ENCODE measurements around the gene ACTR1A.

ACTR1A gene

DNA sequence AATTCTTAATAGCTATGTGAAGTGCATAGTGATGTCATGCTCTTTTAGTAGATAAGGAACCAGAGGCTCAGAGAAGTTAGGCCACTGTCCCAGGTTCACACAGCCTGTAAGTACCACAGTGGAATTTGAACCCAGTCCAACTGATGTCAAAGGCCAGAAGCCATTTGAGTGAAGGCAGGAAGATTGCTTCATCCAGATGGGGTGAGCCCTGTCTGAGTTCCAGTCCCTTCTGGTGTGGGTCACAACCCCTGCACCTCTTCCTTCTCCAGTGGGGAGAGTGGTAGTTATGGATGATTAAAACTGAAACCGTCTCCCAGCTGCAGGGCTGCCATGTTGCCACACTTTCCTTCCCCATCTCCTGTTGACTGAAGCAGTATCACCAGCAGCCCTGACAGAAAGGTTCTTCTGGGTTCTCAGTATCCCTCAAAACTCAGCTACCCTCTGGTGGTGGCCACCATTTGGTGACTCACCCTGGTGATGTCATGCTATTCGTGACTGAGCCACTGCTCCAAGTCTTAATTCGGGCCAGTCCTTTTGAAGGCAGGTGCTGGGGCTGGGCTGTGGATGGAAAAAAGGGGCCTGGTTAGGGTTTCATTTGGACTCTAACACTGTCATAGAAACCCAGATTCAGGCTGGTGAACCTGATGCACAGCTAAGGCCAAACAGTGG, 49.7 kb downstream of the ACTR1A start:
- peak; percentile 90 to 94 (median 94) for DNase-seq

DNA sequence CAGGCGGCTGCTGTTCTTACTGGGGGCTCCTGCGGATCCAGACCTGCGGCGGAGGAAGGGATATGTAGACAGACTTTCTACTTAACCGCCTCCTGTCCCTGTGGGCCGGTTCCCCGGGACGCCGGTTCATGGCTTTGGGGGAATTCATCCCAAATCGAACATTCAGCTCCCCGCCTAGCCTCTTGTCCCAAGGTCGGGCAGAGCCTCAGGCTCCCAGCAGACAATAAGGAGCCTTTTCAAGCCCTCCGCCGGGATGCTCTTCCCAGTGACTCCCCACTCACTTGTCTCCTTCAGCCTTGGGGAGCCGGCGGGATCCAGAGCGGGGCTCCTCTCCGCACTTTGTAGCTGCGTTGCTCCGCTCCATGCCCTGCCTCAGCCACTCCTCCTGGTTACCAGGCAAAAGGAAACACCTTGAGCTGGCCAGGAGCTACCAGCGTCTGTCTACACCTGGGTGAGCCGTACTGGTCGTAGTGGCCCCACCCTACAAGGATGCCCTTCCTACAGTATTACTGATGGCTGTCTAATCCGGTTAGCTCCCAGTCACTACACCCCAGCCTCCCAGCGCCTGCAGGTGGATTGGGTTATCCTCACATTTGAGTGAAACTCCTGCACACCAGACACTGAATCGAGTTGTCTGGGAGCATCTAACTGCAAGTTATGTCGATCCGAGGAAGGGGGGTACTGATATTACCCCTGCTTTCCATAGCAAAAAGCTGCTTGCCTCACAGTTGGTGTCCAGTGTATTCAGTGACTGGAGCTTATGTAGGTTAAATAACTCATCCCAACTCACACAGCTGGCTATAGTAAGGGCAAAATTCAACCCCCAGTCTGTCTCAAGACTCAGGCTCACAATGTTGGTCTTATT, 51.2 kb downstream of the ACTR1A start, which contains the start of gene C10orf95:
Gene C10orf95, minus strand, starts transcription at position 439 of the 865 bp plus-strand sequence. CDS start 450 bp downstream, outside the sequence.
- DNase-seq: peak in 1 of 3 donors; percentile 21

DNA sequence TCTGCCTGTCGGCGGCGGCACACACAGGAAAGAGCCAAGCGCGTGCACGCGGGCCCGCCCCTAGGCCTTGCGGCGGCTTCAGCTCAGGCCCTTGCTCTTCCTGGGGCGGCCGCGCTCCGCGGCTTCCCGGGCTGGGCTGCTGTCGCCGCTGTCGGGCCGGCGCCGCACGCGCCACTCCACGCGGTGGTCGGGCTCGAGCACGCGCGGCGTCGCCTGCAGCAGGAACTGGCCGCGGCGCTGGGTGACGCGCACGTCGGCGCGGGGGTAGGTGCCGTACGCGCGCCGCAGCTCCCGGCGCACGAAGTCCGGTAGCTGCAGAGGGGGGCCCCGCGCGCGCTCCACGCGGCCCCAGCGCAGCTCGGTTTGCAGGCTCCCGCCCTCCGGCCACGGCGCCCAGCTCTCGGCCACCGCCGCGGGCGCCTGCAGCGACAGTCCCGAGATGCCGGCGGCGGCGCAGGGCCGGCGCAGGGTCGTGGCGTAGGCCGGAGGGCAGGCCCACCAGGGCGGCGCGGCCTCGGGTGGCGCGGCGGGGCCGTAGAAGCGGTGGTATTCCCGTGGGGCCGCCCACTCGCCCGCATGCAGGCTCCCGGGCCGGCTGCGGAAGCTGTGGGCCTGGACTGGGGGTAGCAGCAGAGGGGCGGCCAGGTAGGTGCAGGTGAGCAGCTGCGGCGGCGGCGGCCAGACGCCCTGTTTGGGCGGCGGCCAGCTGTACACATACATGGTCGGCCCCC, 52.0 kb downstream of the ACTR1A start:
- peak; percentile 73 to 87 (median 80) for DNase-seq

DNA sequence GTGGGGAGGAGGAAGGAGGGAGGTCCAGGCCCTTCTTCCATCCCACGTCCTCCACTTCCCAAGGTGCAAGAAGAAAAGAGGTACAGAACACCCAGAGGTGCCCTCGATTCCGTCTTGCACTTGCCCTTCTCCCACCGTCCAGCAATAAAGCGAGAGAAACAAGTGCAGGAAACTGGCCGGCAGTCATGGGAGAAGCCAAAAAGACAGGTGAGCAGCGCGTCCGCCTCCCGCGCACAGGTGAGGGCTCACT, 52.5 kb downstream of the ACTR1A start:
- DNase-seq: no peak

DNA sequence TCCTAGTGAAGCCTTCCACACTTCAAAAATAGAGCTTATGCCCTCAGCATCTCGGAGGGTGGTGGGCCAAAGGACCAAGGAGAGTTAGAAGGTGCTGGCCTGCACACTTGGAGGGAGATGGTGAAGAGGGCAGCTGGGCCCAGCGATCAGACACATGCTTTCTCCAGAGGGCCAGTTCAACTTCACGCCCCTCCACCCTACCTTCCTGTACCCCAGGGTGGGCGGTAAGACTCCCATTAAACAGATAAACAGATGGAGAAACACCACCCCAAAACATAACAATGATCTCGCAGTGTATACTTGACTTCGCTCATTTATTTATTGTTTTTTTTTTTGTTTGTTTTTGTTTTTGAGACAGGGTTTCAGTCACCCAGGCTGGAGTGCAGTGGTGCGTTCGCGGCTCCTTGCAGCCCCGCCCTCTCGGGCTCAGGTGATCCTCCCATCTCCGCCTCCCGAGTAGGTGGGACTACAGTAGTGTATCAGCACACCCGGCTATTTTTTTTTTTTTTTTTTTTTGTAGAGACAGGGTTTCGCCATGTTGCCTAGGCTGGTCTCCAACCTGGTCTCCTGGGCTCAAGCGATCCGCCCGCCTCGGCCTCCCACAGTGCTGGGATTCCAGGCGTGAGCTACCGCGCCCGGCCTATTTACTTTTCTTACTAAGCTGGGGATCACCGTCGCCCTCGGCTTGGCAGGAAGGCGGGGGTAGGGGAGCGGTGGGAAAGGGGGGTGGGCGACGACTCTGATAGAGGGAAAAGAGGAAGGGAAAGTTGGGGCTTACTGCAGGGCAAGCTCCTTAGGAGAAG, 53.0 kb downstream of the ACTR1A start:
- DNase-seq: peak; percentile 34 to 63 (median 56)

DNA sequence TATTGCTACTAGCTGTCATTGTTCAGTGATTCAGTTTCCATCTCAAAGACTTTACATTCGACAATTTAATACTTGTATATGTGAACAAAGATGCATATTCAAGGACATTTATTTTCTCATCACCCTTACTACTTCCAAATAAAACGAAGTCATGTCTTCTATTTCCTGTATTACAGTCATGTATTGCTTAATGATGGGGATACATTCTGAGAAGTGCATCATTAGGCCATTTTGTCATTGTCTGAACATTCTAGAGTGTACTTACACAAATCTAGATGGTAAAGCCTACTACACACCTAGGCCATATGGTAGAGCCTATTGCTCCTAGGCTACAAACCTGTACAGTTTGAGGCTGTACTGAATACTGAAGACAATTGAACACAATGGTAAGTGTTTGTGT, 57.7 kb downstream of the ACTR1A start:
- peak in 2 of 3 donors; percentile 60 to 69 for DNase-seq

DNA sequence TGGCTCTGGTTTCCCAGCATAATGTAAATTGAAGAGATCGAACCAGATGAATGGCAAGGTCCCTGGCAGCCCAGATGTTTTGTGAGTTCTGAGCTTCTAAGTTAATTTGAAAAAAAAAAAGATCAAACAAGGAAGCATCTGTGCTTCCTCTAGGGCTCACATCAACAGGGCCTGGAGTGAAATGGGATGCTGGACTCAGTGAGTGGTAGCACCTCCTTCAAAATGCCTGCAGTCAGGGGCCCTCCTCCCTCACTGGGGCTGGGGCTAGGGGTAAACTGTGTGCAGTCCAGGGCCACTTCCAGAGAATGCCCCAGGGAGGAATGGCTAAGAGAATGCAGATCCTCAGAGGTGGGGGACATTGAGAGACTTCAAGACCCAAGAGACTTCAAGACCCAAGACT, 64.1 kb downstream of the ACTR1A start:
- DNase-seq: no peak

DNA sequence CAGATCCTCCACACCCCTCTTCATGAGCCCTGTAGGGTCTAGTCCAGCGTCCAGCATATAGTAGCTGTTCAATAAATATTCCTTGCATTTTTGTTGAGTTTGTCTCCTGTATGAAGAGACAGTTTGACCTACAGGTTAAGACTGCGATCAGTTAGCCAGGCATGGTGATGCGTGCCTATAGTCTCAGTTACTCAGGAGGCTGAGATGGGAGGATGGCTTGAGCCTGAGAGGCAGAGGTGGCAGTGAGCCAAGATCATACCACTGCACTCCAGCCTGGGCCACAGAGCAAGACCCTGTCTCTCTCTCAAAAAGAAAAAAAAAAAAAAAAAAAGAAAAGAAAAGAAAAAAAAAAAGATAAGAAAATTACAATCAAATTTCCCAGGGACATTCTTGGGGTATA, 65.0 kb downstream of the ACTR1A start:
- no peak for DNase-seq

DNA sequence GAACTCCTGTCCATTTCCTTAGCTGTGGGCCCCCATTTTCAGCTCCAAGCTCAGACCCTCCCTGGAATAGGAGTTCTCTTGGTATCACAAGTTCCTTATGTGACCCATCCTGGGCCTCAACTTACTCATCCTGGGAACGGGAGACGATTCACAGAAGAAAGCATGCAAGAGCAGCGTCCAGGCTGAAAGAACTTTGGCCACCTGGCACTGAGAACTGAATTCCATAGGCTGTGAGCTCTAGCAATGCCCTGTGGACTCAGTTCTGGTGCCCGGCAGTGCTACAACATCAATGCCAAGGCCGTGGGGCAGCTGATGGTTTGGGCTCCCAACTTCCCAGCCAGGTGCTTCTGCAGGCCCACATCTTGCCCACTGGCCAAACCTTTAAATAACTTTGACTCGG, 66.2 kb downstream of the ACTR1A start:
- no peak for DNase-seq

DNA sequence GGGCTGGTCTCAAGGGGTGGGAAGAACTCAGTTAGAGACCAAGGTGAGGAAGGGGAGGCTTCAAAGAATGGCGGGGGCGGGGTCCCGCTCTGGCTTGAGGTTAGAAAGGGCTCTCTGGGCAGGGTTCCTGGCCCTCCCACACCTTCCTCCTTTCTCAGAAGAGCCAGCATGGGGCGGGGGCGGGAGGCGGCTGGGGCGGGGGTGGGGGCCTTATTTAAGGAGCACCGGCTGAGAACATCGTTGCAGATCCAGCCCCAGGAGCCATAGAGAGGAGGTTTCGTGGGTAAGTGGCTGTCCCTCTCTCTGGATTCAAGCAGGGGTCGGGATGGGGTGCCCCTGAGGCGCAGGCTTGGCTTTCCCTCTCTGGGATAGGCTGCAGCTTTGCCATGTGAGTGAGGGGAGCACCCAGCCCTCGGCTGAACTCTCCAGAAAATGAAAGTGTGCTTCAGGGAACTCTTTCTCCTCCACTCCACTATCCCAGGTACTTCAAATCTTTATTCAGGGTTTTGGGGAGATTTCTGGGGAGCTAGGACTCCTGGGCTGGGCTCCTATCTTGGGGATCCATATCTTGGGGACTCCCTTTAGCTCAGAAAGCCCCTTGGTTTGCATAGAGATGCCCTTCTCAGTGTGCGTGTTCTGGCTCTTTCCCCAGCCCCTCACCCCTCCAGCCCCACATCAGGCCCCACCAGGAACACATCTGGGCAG, 66.8 kb downstream of the ACTR1A start:
- DNase-seq: peak; percentile 65 to 81 (median 70)

DNA sequence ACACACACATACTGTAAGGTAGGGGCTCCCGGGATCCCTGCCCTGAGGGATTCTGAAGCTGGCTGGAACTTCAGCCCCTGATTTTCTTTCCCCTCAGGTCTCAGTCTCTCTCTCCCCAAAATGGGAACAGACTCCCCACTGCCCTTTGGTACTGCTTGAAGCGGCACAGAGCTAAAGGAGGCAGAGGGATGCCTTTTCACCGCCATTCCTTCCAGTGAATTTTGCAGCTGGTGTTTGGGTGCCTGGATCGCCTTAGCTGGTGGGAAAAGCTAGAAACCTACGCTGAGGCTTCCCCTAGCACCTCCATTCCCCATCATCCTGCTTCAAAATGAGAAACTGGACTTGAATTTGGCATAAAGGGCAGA, 67.4 kb downstream of the ACTR1A start:
- DNase-seq: no peak

DNA sequence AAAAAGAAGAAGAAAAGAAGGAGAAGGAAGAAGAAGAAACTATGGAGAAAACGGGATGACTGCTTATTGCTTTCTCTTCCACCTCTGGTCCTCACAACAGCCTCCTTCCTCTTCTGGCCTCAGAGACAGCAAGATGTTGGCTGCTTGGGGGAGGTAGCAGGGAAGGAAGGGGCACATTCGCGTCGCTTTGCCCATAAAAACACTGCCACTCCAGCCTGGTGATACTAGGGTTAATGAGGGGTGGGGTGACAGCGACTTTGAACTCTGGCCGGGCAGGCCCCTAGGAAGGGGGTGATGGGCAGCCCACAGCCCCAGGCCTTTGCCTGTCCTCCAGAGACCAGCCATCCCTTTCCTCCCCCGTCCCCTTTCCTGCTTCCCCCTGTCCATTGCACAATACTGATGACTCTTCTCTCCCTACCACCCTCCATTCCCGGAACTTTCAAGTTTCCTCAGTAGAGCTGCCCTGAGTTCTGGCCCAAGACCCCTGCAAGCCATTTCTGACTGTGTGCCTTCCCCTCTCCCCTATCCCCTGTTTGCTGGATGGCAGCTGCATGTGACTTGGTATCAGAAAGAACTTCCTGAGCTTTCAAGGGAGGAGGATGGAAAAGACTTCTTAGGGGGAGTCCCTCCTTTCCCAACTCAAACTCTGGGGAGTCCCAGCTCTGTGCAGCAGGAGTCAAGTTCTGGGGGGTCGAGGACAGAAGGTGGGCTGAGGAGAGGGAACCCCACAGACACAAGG, 67.9 kb downstream of the ACTR1A start:
- DNase-seq: peak; percentile 72 to 83 (median 76)

DNA sequence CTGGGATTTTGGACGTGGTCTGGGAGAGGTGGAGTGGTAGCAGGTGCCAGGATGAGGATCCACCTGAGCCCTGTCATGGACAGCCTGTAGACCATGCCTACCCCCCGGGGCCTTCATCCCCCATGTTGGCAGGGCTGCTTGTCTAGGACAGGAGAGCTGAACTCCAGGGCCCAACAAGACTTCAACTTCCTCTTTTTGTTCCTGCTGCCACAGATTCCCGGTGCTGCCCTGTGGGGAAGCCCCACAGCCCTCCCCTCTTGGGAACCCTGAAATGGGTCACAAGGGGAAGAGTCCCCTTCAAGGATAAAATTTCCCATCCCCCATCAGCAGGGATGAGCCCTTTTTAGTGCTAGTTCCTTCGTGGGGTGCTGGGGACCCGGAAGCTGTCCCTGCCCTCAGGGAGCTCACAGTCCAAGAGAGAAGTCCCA, 68.9 kb downstream of the ACTR1A start:
- DNase-seq: peak; percentile 82 to 94 (median 89)

DNA sequence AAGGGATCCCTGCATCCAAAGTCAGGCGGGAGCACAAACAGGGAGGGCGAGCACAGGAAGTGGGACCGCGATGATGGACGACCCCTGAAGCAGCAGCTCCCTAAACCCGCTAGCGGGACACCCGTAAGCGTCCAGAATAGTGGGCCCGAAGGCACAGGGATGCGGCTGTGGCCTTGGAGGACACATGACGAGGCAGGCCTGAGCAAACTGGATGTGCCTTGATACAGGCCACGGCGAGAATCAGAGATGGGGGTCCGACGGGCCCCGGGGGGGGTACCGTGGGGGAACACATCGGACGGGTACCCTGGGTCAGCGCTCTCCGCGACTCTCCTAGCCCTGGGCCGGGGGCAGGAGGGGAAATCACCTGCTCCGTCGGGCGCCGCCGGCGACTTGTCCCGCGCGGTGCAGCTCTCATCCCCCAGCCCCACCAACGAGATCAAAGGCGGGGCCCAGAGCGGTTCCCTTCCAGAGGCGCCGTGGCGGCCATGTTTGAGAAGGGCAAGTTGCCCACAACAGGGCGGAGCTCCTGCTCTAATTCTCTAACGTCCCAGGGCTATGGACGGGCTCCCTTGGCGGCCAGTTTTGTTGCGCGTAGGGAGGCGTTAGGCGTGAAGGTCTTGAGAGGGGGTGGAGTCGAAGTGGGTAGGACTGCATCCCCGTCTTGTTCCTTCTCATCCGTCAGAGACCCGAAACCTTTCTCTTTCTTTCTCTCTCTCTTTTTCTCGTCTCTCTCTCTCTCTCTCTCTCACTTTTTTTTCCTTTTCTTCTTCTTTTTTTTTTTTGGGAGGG, 70.2 kb downstream of the ACTR1A start, which contains the start of gene CUEDC2:
Gene CUEDC2, minus strand, starts transcription at position 413 of the 789 bp plus-strand sequence. CDS start 7,386 bp downstream, outside the sequence.
- DNase-seq: peak; percentile 98 to 99 (median 98)

DNA sequence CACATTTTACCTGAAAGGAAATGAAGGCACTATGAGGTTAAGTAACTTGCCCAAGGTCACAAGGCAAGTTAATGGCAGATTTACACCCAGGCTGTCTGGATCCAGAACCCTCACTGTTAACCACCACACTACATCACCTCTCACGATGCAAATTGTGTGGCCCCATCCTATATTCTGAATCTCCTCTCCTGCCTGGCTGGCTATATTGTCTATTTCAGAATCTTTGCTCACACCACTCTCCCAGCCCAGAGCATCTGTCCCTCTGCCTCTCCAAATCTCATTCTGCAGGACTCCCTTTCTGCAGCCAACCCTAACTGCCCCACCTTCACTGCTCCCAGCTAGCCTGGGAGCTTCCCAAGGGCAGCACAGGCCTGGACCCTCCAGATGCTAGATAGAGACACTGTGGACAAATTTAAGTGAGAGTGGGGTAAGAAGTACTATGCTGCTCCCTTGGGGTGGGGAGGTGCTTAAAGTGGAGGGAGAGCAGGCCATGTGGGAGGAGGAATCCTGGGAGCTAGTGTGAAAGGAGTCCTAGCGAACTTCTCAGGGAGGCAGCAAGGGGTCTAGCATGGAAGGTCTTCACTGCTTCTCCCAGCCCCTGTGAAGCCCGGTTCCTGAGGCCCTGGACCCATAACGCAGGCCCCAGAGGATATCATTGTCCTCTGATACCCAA, 70.9 kb downstream of the ACTR1A start:
- DNase-seq: peak in 1 of 3 donors; percentile 30

DNA sequence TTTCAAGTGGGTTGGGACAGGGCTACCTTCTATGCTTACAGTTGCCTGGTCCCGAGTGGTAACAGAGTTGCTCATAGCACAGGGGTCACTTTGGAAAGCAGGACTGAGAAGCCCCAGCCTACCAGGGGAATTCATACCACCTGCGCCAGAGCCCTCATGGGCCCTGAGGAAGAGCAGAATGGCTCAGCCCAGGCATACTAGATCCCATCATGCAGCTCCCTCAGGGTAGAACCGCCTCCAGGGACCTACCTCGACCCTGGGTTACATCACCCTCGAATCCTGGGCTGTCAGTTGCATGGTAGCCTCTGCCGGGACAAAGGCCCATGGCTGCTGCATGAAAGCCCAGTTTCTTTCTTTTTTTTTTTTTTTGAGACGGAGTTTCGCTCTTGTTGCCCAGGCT, 73.0 kb downstream of the ACTR1A start:
- no peak for DNase-seq
